Activated CD4-positive, CD25-positive, alpha-beta regulatory T cell (primary cell): ENCODE results near the gene SCYL3.
"Not testable (repeated sequence)": the region's sequence is repeated elsewhere in the genome, so short reads cannot be mapped to it uniquely, and the experiment has no call there.

Experiments
- DNase-seq, 4 experiments: peaks; one replicate each; lab custom pipeline; 2025; lab: John Stamatoyannopoulos, UW

Gene SCYL3

GRCh38 chr1:169812131-169812530 is 81.6 kb downstream of the SCYL3 start:
- no peak for DNase-seq

GRCh38 chr1:169811418-169812035 is 82.2 kb downstream of the SCYL3 start:
- DNase-seq: not testable (repeated sequence)

GRCh38 chr1:169809370-169810095 is 84.2 kb downstream of the SCYL3 start:
- no peak for DNase-seq

GRCh38 chr1:169804941-169805340 is 88.8 kb downstream of the SCYL3 start:
- no peak for DNase-seq

- DNase-seq: no peak
Observed at GRCh38 chr1:169802888-169803287, 90.8 kb downstream of the SCYL3 start.
